Measurements from ENCODE around the gene GET4. TPM values are rescaled to one million over a fixed set of nuclear protein-coding genes. Genes with fewer than 3 reads are reported as not detected.
"Not testable (repeated sequence)": the region's sequence is repeated elsewhere in the genome, so short reads cannot be mapped to it uniquely, and the experiment has no call there.

The GET4 gene
- total RNA-seq, 1 experiment from 2014 or later = 98.5 TPM

GRCh38 chr7:907158-907980, 31.0 kb downstream of the GET4 start:
- no peak for DNase-seq (ENCODE audit: low spot score)

GRCh38 chr7:908159-908581, 31.8 kb downstream of the GET4 start:
- no peak for DNase-seq (ENCODE audit: low spot score)
- in situ Hi-C loops (cut with HindIII; ENCODE audit: low sequenced_read_pairs) = no loop called here

More at GRCh38 chr7:907158-907980, 31.0 kb downstream of the GET4 start:
- in situ Hi-C loops (cut with HindIII; ENCODE audit: low sequenced_read_pairs) = no loop called here

- DNase-seq (ENCODE audit: low spot score); in situ Hi-C loops (cut with HindIII; ENCODE audit: low sequenced_read_pairs): not testable (repeated sequence)
Observed at GRCh38 chr7:908591-909357, 32.4 kb downstream of the GET4 start.

- no peak for DNase-seq (ENCODE audit: low spot score)
- in situ Hi-C loops (cut with HindIII; ENCODE audit: low sequenced_read_pairs) = no loop called here
Observed at GRCh38 chr7:909358-910329, 33.3 kb downstream of the GET4 start.

- in situ Hi-C loops (cut with HindIII; ENCODE audit: low sequenced_read_pairs) = no loop called here
- no peak for DNase-seq (ENCODE audit: low spot score)
Observed at GRCh38 chr7:910441-910861, 34.1 kb downstream of the GET4 start.

GRCh38 chr7:910931-911431, 34.6 kb downstream of the GET4 start:
- in situ Hi-C loops (cut with HindIII; ENCODE audit: low sequenced_read_pairs) = no loop called here
- DNase-seq (ENCODE audit: low spot score) = no peak

GRCh38 chr7:911791-912480, 35.6 kb downstream of the GET4 start:
- in situ Hi-C loops (cut with HindIII; ENCODE audit: low sequenced_read_pairs) = no loop called here
- DNase-seq (ENCODE audit: low spot score) = no peak

- in situ Hi-C loops (cut with HindIII; ENCODE audit: low sequenced_read_pairs) = no loop called here
Observed at GRCh38 chr7:913736-914520, 37.6 kb downstream of the GET4 start.

GRCh38 chr7:914521-915194, 38.3 kb downstream of the GET4 start:
- DNase-seq (ENCODE audit: low spot score) = no peak
- in situ Hi-C loops (cut with HindIII; ENCODE audit: low sequenced_read_pairs) = no loop called here

More at GRCh38 chr7:913736-914520, 37.6 kb downstream of the GET4 start:
- peak; percentile 21 for DNase-seq (ENCODE audit: low spot score)

- DNase-seq (ENCODE audit: low spot score) = no peak
- in situ Hi-C loops (cut with HindIII; ENCODE audit: low sequenced_read_pairs) = no loop called here
Observed at GRCh38 chr7:915291-916218, 39.2 kb downstream of the GET4 start.

- in situ Hi-C loops (cut with HindIII; ENCODE audit: low sequenced_read_pairs) = no loop called here
- no peak for DNase-seq (ENCODE audit: low spot score)
Observed at GRCh38 chr7:916291-916941, 40.1 kb downstream of the GET4 start.

GRCh38 chr7:917255-918117, 41.1 kb downstream of the GET4 start:
- in situ Hi-C loops (cut with HindIII; ENCODE audit: low sequenced_read_pairs) = no loop called here
- DNase-seq (ENCODE audit: low spot score) = no peak

GRCh38 chr7:918118-918425, 41.7 kb downstream of the GET4 start:
- in situ Hi-C loops (cut with HindIII; ENCODE audit: low sequenced_read_pairs) = no loop called here
- no peak for DNase-seq (ENCODE audit: low spot score)

GRCh38 chr7:918441-919113, 42.2 kb downstream of the GET4 start:
- no peak for DNase-seq (ENCODE audit: low spot score)
- in situ Hi-C loops (cut with HindIII; ENCODE audit: low sequenced_read_pairs) = no loop called here

- DNase-seq (ENCODE audit: low spot score) = no peak
Observed at GRCh38 chr7:919114-919442, 42.7 kb downstream of the GET4 start.

More at GRCh38 chr7:919114-919442, 42.7 kb downstream of the GET4 start:
- in situ Hi-C loops (cut with HindIII; ENCODE audit: low sequenced_read_pairs) = no loop called here

Measured in G401 (cell line).